COLO668 (cell line): ENCODE data around the gene ANO2.
"Not testable (repeated sequence)": the region's sequence is repeated elsewhere in the genome, so short reads cannot be mapped to it uniquely, and the experiment has no call there.

Source experiments
- DNase-seq: peaks from one replicate; lab custom pipeline; 2025; ENCODE audit not compliant: unreplicated experiment; lab: John Stamatoyannopoulos, UW

ANO2 gene

GRCh38 chr12:5689773-5690172 lies 255.3 kb downstream of the ANO2 start:
- DNase-seq, result no peak

DNA sequence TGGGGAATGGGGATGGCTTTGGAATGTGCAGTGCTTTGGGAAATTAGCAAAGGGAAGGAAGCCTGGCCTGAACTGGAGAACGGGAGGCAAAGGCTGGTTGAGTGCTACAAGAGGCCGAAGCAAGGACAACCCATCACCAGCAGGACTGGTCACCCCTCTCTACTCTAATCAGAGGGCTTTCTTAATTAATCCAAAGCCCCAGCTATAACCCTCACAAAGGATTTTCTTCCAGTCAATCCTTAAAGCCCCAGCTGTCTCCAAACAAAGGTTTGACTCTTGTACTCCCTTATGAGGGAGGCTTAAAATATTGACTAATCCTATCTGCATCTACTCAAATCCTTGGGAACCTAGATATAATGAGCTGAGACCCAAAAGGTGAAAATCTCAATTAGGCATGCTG lies 256.8 kb downstream of the ANO2 start:
- no peak for DNase-seq

GRCh38 chr12:5685935-5686334 lies 259.1 kb downstream of the ANO2 start:
- DNase-seq, result no peak

DNA sequence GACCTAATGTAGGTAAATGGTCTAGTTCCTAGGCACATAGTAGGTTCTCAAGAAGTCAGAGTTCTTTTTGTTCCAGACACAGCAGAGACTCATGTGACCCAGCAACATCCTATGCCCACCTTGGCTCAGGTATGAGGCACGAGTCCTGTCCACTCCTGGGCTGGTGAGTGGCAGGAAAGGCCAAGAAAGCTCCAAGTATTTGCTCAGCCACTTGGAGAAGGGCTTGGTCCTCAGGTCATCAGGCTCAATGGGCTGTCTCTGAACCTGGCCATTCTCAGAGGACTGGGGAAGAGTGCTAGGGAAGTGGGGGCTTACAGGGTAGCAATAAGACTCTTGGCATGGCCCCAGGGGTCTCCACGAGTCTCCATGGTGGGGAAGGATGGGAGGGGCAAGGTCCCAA lies 260.1 kb downstream of the ANO2 start:
- DNase-seq, result no peak

DNA sequence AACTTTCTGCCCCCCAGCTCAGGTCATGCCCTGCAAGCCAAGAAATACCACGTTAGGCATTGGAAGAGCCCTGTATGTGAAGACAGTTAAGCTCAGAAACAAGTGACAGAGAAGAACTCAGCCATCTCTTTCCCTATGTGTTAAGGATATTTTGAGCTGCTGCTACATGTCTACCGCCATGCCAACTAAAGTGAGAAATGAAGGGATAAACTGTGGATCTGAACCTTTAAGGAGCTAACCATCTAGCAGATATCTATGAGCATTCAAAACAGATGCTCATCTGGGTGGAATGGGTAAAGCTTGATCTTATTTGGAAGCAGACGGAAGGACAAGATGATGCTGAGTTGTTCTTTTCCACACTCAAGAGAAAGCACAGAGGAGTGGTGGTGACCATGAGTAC lies 262.5 kb downstream of the ANO2 start:
- DNase-seq, result no peak

DNA sequence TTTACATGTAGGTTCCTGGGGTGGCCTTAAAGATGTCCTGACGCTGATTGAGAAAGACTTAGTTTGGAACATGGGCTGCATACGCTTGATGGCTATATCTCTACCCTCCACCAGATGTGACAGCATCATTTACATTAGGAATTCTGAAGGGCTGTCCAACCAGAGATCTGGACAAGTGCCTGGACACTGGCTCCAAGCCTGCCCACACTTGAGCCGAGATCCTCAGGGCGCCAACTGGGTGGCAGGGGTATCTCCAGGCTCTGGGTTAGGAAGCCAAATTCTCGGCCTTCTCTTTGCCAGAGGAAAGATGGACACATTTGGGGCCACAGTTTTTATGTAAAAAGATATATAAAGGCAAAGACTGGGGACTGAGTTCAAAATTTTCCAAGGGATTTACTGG lies 266.9 kb downstream of the ANO2 start:
- DNase-seq, result no peak

GRCh38 chr12:5669624-5670023 lies 275.4 kb downstream of the ANO2 start:
- not testable (repeated sequence) for DNase-seq

DNA sequence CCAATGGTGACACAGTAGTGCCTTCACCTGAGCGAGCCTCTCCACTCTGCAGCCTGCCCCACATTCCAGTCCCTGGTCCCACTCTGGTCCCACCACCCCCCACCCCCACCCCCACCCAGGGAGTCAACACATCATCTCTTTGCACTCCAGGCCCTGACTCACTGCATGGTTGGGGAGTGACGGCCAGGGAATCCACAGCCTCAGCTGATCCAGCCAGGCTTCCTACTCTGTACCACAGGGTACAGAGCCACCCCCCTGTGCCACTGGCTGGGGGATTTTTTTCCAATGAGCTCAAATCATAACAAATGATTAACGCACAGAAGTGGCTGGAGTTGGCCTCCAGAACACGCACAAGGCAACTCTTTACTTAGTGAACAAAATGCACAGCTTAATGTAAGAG lies 279.4 kb downstream of the ANO2 start:
- no peak for DNase-seq

DNA sequence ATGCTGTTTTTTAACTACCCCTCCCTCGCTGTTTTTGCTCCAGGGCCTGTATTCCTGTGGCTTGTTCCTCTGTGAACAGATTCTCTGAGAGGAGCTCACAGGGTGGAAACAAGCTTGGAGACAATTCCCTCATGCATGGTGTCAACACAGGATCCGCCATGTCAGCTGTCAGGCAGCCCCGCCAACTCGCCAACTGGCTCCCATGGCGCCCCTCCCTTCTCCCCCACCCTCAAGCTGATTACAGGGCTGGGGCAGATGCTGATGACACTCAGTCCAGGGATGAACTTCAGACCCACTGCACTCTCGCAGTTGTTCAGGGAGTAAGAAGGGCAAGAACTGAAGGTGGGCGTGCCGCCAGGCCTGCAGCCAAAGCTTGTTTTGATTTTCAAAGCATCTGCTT lies 283.2 kb downstream of the ANO2 start:
- DNase-seq, result no peak

GRCh38 chr12:5660238-5660637 lies 284.8 kb downstream of the ANO2 start:
- DNase-seq, result no peak

GRCh38 chr12:5658339-5658941 lies 286.6 kb downstream of the ANO2 start:
- DNase-seq, result not testable (repeated sequence)

GRCh38 chr12:5656836-5657235 lies 288.2 kb downstream of the ANO2 start:
- no peak for DNase-seq

- no peak for DNase-seq
Observed at GRCh38 chr12:5655120-5655519, 289.9 kb downstream of the ANO2 start.

DNA sequence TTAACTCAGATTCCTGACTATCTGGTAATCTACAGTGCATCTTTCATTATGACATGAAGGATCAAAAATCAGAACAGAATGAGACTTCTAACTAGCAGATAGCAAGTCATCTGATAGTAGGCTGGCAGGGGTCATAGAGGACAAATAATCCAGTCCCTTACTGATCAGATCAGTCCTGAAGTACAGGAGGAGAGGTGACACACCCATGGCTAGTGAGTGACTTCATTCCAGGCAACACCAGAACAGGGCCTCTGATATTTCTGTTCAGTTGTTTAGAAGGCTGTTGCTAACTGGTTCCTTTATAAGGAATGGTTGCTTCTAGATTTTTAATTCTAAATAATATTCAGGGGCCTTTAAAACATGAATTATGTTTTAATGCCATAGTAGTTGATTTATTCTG lies 291.0 kb downstream of the ANO2 start:
- DNase-seq, result no peak

- DNase-seq, result no peak
Observed at GRCh38 chr12:5650829-5651461, 294.1 kb downstream of the ANO2 start.

- DNase-seq, result no peak
Observed at GRCh38 chr12:5650281-5650680, 294.8 kb downstream of the ANO2 start.

- DNase-seq, result no peak
Observed at GRCh38 chr12:5648692-5649359, 296.2 kb downstream of the ANO2 start.

GRCh38 chr12:5643266-5643665 lies 301.8 kb downstream of the ANO2 start:
- no peak for DNase-seq

GRCh38 chr12:5637698-5638097 lies 307.4 kb downstream of the ANO2 start:
- DNase-seq, result no peak

GRCh38 chr12:5636907-5637306 lies 308.2 kb downstream of the ANO2 start:
- DNase-seq, result no peak

GRCh38 chr12:5633106-5633505 lies 312.0 kb downstream of the ANO2 start:
- DNase-seq, result no peak

GRCh38 chr12:5632453-5632852 lies 312.6 kb downstream of the ANO2 start:
- DNase-seq, result no peak

DNA sequence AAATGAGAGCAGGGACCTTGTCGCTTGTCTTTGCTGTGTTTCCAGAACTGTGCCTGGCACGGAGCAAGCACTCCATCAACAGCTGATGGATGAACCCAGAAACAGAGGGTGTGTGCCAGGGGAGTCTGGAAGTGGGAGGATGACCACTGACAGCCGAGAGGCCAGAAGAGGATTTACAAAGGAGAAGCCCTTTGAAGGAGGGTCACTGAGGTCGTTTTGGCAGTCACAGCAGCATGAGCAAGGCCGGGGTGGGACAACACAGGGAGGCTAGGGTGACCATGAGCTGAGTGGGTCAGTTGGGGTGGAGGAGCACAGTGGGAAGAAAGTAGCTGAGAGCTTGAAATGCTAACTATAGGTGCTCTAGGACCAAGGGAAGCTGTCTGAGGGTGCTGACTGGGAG lies 313.6 kb downstream of the ANO2 start:
- DNase-seq, result no peak
